CD14-positive monocyte (primary cell): Measurements from ENCODE around the gene ULK4. TPM values are rescaled to one million over a fixed set of nuclear protein-coding genes. Genes with fewer than 3 reads are reported as not detected.

Experiments used
- DNase-seq, 3 donors: peaks; one replicate each; pipeline ENCODE4 v3.0.0-alpha.2; 2011 to 2022
- H2AFZ ChIP-seq: 2 replicates; pipeline ENCODE4 v1.6.0; 2012; ENCODE audit warnings: mild to moderate bottlenecking, low read depth, low read length, inconsistent platforms; ENCODE audit not compliant: insufficient read depth, poor library complexity, severe bottlenecking
- H3K27ac ChIP-seq, 2 donors: 1 replicate in 1 of 2; 2 replicates in 1 of 2; pipeline ENCODE4 v1.5.1; 2012 to 2013; ENCODE audit warnings: low read length in 2 of 2, control low read depth in 1 of 2, inconsistent platforms in 1 of 2, low read depth in 1 of 2, mild to moderate bottlenecking in 1 of 2
- H3K27me3 ChIP-seq, 2 donors: one replicate each; pipeline versions ENCODE4 v1.6.0 to v1.6.1; 2011 to 2013; ENCODE audit warnings: low read length in 2 of 2; ENCODE audit not compliant: control insufficient read depth in 2 of 2, insufficient read depth in 2 of 2
- H3K36me3 ChIP-seq, 2 donors: replicated peaks in 1 of 2; 1 replicate in 1 of 2; 2 replicates in 1 of 2; pipeline versions ENCODE4 v1.5.1 to v1.6.1; 2012 to 2013; ENCODE audit warnings: low read length in 2 of 2, control low read depth in 1 of 2, inconsistent platforms in 1 of 2, mild to moderate bottlenecking in 1 of 2; ENCODE audit not compliant: insufficient read depth in 2 of 2, control insufficient read depth in 1 of 2
- H3K4me1 ChIP-seq, 2 donors: 1 replicate in 1 of 2; 2 replicates in 1 of 2; pipeline versions ENCODE4 v1.5.1 to v1.6.1; 2012 to 2013; ENCODE audit warnings: low read length in 2 of 2, control low read depth in 1 of 2, inconsistent platforms in 1 of 2, mild to moderate bottlenecking in 1 of 2, moderate library complexity in 1 of 2; ENCODE audit not compliant: insufficient read depth in 2 of 2, control insufficient read depth in 1 of 2
- H3K4me2 ChIP-seq: replicated peaks from 2 replicates; pipeline ENCODE3; 2012; ENCODE audit warnings: low read length, moderate library complexity, mild to moderate bottlenecking; ENCODE audit not compliant: poor library complexity, severe bottlenecking; ENCODE audit errors: extremely low read depth
- H3K4me3 ChIP-seq, 3 experiments: fragments of 200-600 bp in 1 of 3; sonication (generic) in 1 of 3; replicated peaks in 1 of 3; 1 replicate in 2 of 3; 2 replicates in 1 of 3; pipeline ENCODE4 v1.5.1; 2011 to 2013; ENCODE audit warnings: low read length in 3 of 3, mild to moderate bottlenecking in 3 of 3, control low read depth in 2 of 3, low read depth in 2 of 3, inconsistent platforms in 1 of 3, moderate library complexity in 1 of 3
- H3K79me2 ChIP-seq: 2 replicates; pipeline ENCODE4 v1.6.0; 2012; ENCODE audit warnings: mild to moderate bottlenecking, control low read depth, inconsistent platforms, low read length, moderate library complexity; ENCODE audit not compliant: insufficient read depth
- H3K9ac ChIP-seq: 2 replicates; pipeline ENCODE4 v1.6.0; 2017; ENCODE audit warnings: low read length, mild to moderate bottlenecking; ENCODE audit not compliant: insufficient read depth, poor library complexity, severe bottlenecking
- H3K9me3 ChIP-seq, 2 donors: replicated peaks in 1 of 2; 1 replicate in 1 of 2; 2 replicates in 1 of 2; pipeline versions ENCODE4 v1.5.1 to v1.6.1; 2012 to 2013; ENCODE audit warnings: low read length in 2 of 2, control low read depth in 1 of 2; ENCODE audit not compliant: control insufficient read depth in 1 of 2, insufficient read depth in 1 of 2
- H4K20me1 ChIP-seq: 2 replicates; pipeline ENCODE4 v1.6.0; 2012; ENCODE audit warnings: mild to moderate bottlenecking, low read length, control low read depth, moderate library complexity; ENCODE audit not compliant: insufficient read depth
- H3K27ac Mint-ChIP-seq, 7 donors: one replicate each; pipeline ENCODE4 v1.8.0; 2020; ENCODE audit warnings: mild to moderate bottlenecking in 7 of 7, mixed read lengths in 7 of 7, moderate library complexity in 6 of 7, inconsistent platforms in 2 of 7
- H3K27me3 Mint-ChIP-seq, 3 donors: one replicate each; pipeline ENCODE4 v1.8.0; 2021 to 2022; ENCODE audit warnings: low read depth in 3 of 3, mild to moderate bottlenecking in 3 of 3, mixed read lengths in 3 of 3, moderate library complexity in 3 of 3, inconsistent platforms in 1 of 3
- H3K36me3 Mint-ChIP-seq, 2 donors: one replicate each; pipeline ENCODE4 v1.8.0; 2020; ENCODE audit warnings: mixed read lengths in 2 of 2, inconsistent platforms in 1 of 2, mild to moderate bottlenecking in 1 of 2
- H3K4me1 Mint-ChIP-seq: one replicate; pipeline ENCODE4 v1.8.0; 2020; ENCODE audit warnings: mild to moderate bottlenecking, mixed read lengths
- H3K4me3 Mint-ChIP-seq, 2 donors: one replicate each; pipeline ENCODE4 v1.8.0; 2020; ENCODE audit warnings: mild to moderate bottlenecking in 2 of 2, mixed read lengths in 2 of 2, moderate library complexity in 1 of 2
- H3K9me3 Mint-ChIP-seq, 7 donors: one replicate each; pipeline ENCODE4 v1.8.0; 2020 to 2022; ENCODE audit warnings: mixed read lengths in 7 of 7, mild to moderate bottlenecking in 6 of 7, moderate library complexity in 6 of 7, inconsistent platforms in 2 of 7
- WGBS: methylation state at CpG from one replicate; pipeline ENCODE4 v1.1.5; 2013; ENCODE audit warnings: missing lambda C conversion rate; ENCODE audit not compliant: insufficient coverage; 5-methylcytosine and 5-hydroxymethylcytosine counted together
- intact Hi-C, 2 donors: fragments of 100-400 bp; cut with micrococcal nuclease; formaldehyde crosslinking; loops; one replicate each; pipeline versions ENCODE4 v1.15.0 to v1.15.1; 2023
- polyA plus RNA-seq, 3 donors: library from polyadenylated mRNA; depleted of rRNA in 1 of 3; unstranded in 2 of 3; stranded (reverse) in 1 of 3; fragments of 300-500 nt in 2 of 3; fragments of >200 nt in 1 of 3; fragmentation: Illumina TruSeq in 2 of 3; gene quantifications; 1 replicate in 2 of 3; 2 replicates in 1 of 3; pipeline ENCODE4 v1.2.3, GENCODE V29; 2012 to 2021
- TF ChIP-seq, protein P1 (sequence below): fragments of 200-600 bp; IDR thresholded peaks from one replicate; pipeline ENCODE4 v1.8.0; 2022; ENCODE audit warnings: antibody characterized with exemption, mild to moderate bottlenecking

The ULK4 gene
- polyA plus RNA-seq, 3 donors: 6.7 to 14.0 (median 11.8) TPM

- H3K4me1 ChIP-seq: no peaks in the 10 kb centered on the region
- WGBS: 84% methylated on average over 1 of the region's 2 CpGs
- Mint-ChIP-seq H3K4me1 (no peaks in the 10 kb centered on the region), H3K9me3 (peaks cover 0 to 3% (median 1%) of the 10 kb centered on the region in 7 donors), H3K27me3 (peaks cover 0 to 2% (median 0%) of the 10 kb centered on the region in 3 donors), H3K36me3 (no peaks in the 10 kb centered on the region), H3K27ac (no peak overlapping the region), H3K4me3 (no peak overlapping the region)
- no peak overlapping the region for H3K4me3 ChIP-seq
- no peaks in the 10 kb centered on the region for H3K27me3 ChIP-seq
- H3K9me3 ChIP-seq: no peaks in the 10 kb centered on the region
- H3K27ac ChIP-seq: no peak overlapping the region
- no peaks in the 10 kb centered on the region for H3K79me2 ChIP-seq
- intact Hi-C loops: no loop called here
- TF ChIP-seq, protein P1, sequence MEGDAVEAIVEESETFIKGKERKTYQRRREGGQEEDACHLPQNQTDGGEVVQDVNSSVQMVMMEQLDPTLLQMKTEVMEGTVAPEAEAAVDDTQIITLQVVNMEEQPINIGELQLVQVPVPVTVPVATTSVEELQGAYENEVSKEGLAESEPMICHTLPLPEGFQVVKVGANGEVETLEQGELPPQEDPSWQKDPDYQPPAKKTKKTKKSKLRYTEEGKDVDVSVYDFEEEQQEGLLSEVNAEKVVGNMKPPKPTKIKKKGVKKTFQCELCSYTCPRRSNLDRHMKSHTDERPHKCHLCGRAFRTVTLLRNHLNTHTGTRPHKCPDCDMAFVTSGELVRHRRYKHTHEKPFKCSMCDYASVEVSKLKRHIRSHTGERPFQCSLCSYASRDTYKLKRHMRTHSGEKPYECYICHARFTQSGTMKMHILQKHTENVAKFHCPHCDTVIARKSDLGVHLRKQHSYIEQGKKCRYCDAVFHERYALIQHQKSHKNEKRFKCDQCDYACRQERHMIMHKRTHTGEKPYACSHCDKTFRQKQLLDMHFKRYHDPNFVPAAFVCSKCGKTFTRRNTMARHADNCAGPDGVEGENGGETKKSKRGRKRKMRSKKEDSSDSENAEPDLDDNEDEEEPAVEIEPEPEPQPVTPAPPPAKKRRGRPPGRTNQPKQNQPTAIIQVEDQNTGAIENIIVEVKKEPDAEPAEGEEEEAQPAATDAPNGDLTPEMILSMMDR: no peak
- no peak overlapping the region for H2AFZ ChIP-seq
- no peak for DNase-seq
- H3K4me2 ChIP-seq: no peak overlapping the region
- no peaks in the 10 kb centered on the region for H3K36me3 ChIP-seq
- no peaks in the 10 kb centered on the region for H4K20me1 ChIP-seq
- no peak overlapping the region for H3K9ac ChIP-seq
Observed at GRCh38 chr3:41490360-41490759, 471.5 kb downstream of the ULK4 start.

- Histone ChIP-seq H3K27ac (no peak overlapping the region), H3K9me3 (no peaks in the 10 kb centered on the region), H3K36me3 (no peaks in the 10 kb centered on the region), H2AFZ (no peak overlapping the region), H3K9ac (no peak overlapping the region), H3K4me3 (no peak overlapping the region), H3K27me3 (no peaks in the 10 kb centered on the region), H3K4me2 (no peak overlapping the region), H3K4me1 (no peaks in the 10 kb centered on the region), H4K20me1 (no peaks in the 10 kb centered on the region), H3K79me2 (no peaks in the 10 kb centered on the region)
- peaks cover 0 to 2% (median 0%) of the 10 kb centered on the region in 3 donors for H3K27me3 Mint-ChIP-seq
- H3K27ac Mint-ChIP-seq: no peak overlapping the region
- peaks cover 0 to 3% (median 0%) of the 10 kb centered on the region in 7 donors for H3K9me3 Mint-ChIP-seq
- H3K4me1 Mint-ChIP-seq: no peaks in the 10 kb centered on the region
- H3K36me3 Mint-ChIP-seq: no peaks in the 10 kb centered on the region
- no peak overlapping the region for H3K4me3 Mint-ChIP-seq
- DNase-seq: no peak
- intact Hi-C loops: no loop called here
- WGBS: 100% methylated on average over 1 of the region's 1 CpG
- TF ChIP-seq, protein P1: no peak
Observed at GRCh38 chr3:41489231-41489630, 472.7 kb downstream of the ULK4 start.
